Measurements from ENCODE around the gene RPA1. TPM values are rescaled to one million over a fixed set of nuclear protein-coding genes. Genes with fewer than 3 reads are reported as not detected.

Gene RPA1
- total and polyA plus RNA-seq, 10 of the 15 experiments (the other 5 are each of a cell fraction or from before 2014, with no cell fraction given) = 35.9 to 198 (median 71.2) TPM

DNA sequence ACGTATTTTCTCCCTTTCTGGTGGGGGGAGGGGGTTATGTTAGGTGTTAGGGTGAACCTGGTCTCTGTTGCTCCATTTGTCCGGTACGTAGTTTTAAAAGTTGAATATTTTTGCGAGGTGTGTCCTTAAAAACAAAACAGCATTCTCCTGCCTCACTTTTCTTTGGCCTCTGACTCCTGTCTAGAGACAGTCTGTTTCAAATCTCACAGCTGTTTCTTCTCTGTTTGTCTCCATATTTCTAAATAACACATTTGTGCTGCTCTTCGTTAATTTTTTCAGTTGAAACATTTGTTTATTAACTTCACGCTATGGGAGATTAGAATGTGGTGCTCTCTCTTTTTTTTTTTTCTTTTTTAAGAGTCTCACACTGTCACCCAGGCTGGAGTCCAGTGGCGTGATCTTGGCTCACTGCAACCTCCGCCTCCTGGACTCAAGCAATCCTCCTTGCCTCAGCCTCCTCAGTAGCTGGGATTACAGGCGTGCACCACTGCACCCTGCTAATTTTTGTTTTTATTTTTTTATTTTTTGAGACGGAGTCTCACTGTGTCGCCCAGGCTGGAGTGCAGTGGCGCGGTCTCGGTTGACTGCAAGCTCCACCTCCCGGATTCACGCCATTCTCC lies 31.7 kb downstream of the RPA1 start (continued):
- TF ChIP-seq CUX1 (IDR thresholded peaks at IDR 0.05; ENCODE audit: insufficient replicate concordance, low read depth, low read length) = no peak
- no peak for TF ChIP-seq USF2 (IDR thresholded peaks at IDR 0.05; ENCODE audit: borderline replicate concordance, low read depth, low read length)
